Muscle layer of colon (tissue), 2 donors: ENCODE measurements around the gene ARHGEF10L.

Source experiments
- H3K27ac ChIP-seq: one replicate; pipeline ENCODE4 v1.7.0; 2013; ENCODE audit warnings: low read depth, mild to moderate bottlenecking, low read length, moderate library complexity
- H3K27me3 ChIP-seq, 2 donors: one replicate each; pipeline ENCODE4 v1.7.0; 2013; ENCODE audit warnings: low read length in 2 of 2, mild to moderate bottlenecking in 2 of 2; ENCODE audit not compliant: insufficient read depth in 2 of 2, control insufficient read depth in 1 of 2
- H3K36me3 ChIP-seq: one replicate; pipeline ENCODE4 v1.7.0; 2013; ENCODE audit warnings: mild to moderate bottlenecking, low read length; ENCODE audit not compliant: insufficient read depth
- H3K4me1 ChIP-seq: one replicate; pipeline ENCODE4 v1.7.0; 2013; ENCODE audit warnings: mild to moderate bottlenecking, low read length; ENCODE audit not compliant: insufficient read depth
- H3K4me3 ChIP-seq, 2 donors: one replicate each; pipeline ENCODE4 v1.7.0; 2013; ENCODE audit warnings: low read length in 2 of 2, low read depth in 1 of 2, mild to moderate bottlenecking in 1 of 2, moderate library complexity in 1 of 2
- H3K9ac ChIP-seq: one replicate; pipeline ENCODE4 v1.7.0; 2013; ENCODE audit warnings: low read length
- H3K9me3 ChIP-seq: one replicate; pipeline ENCODE4 v1.7.0; 2013; ENCODE audit warnings: mild to moderate bottlenecking, low read length
- donor health status: abdominal sarcoma.
- donor health status: Adenocarcinoma of cecum.

ARHGEF10L gene

GRCh38 chr1:17635811-17636210 is 96.3 kb downstream of the ARHGEF10L start:
- Histone ChIP-seq H3K9me3 (no peaks in the 10 kb centered on the region), H3K27me3 (no peaks in the 10 kb centered on the region), H3K9ac (no peak overlapping the region), H3K4me3 (no peak overlapping the region), H3K4me1 (no peaks in the 10 kb centered on the region), H3K36me3 (peaks cover 75% of the 10 kb centered on the region), H3K27ac (no peak overlapping the region)

DNA sequence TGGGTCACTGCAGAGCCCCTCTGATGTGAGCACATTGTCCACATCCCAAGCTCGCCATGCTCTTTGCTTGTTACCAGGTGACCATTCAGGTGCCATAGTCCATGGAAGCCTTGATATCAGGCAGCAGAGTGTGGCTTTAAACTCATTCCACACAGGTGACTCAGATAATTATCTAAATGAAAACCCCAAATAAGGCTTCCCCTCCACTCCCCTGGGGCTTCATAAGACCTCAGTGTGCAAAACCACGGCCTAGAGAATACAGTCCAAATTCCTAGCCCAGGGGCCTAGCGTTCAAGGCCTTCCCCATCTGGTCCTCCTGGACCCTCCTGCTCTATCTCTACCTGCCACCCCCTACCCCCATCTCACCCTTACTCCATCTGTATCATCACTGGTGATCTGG is 97.1 kb downstream of the ARHGEF10L start:
- H3K27ac ChIP-seq: no peak overlapping the region
- H3K4me1 ChIP-seq: no peaks in the 10 kb centered on the region
- no peak overlapping the region for H3K4me3 ChIP-seq
- H3K9ac ChIP-seq: no peak overlapping the region
- no peaks in the 10 kb centered on the region for H3K9me3 ChIP-seq
- H3K36me3 ChIP-seq: peaks cover 73% of the 10 kb centered on the region
- no peaks in the 10 kb centered on the region for H3K27me3 ChIP-seq

GRCh38 chr1:17637055-17637454 is 97.6 kb downstream of the ARHGEF10L start:
- H3K27me3 ChIP-seq: no peaks in the 10 kb centered on the region
- H3K36me3 ChIP-seq: peaks cover 69% of the 10 kb centered on the region
- H3K4me1 ChIP-seq: no peaks in the 10 kb centered on the region
- no peaks in the 10 kb centered on the region for H3K9me3 ChIP-seq
- no peak overlapping the region for H3K27ac ChIP-seq
- no peak overlapping the region for H3K4me3 ChIP-seq
- no peak overlapping the region for H3K9ac ChIP-seq

DNA sequence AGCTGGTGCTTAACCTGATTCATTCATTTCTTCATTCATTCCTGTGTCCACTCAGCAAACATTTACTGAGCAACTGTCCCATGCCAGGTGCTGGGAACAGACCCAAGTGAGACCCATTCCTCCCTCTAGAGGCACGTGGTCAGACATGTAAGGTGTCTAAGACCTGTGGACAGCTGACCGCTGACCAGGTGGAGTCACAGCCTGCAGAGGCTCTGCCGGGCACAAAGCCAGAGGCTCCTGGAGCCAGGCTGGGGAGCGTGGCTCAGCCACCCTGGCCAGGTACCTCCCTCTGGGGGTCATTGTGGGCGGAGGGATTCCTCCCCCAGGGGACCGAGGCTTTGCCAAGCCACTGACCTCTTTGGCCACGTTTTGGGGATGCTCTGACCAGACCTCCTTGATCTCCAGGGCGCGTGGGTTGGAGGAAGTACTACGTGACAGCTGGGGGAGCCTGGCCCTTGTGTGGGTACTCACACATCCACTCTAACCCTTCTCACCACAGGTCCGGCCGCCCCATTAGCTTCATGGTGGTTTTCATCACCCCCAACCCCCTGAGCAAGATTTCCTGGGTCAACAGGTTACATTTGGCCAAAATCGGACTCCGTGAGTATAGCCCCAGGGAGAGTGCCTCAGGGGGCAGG is 100.3 kb downstream of the ARHGEF10L start:
- no peaks in the 10 kb centered on the region for H3K9me3 ChIP-seq
- H3K9ac ChIP-seq: no peak overlapping the region
- no peaks in the 10 kb centered on the region for H3K4me1 ChIP-seq
- no peaks in the 10 kb centered on the region for H3K27me3 ChIP-seq
- H3K36me3 ChIP-seq: peaks cover 70% of the 10 kb centered on the region
- no peak overlapping the region for H3K27ac ChIP-seq
- H3K4me3 ChIP-seq: no peak overlapping the region

DNA sequence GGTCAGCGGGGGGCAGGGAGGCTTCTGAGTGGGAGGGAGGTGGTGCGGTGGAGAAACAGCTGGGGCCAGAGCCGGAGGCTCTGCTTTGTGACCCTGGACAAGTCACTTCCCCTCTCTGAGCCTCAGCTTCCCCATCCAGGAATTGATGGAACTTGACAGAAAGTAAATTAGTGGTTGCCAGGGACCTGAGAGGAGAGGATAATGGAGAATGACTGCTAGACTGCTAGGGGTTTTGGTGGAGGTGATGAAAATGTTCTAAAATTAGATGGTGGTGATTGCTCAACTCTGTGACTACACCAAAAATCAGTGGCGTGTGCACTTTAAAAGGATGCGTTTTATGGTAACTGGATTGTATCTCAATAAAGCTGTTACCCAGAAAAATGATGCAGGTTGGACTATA is 100.9 kb downstream of the ARHGEF10L start:
- no peak overlapping the region for H3K4me3 ChIP-seq
- H3K9ac ChIP-seq: no peak overlapping the region
- H3K9me3 ChIP-seq: no peaks in the 10 kb centered on the region
- no peaks in the 10 kb centered on the region for H3K27me3 ChIP-seq
- H3K36me3 ChIP-seq: peaks cover 71% of the 10 kb centered on the region
- H3K4me1 ChIP-seq: no peaks in the 10 kb centered on the region
- no peak overlapping the region for H3K27ac ChIP-seq

DNA sequence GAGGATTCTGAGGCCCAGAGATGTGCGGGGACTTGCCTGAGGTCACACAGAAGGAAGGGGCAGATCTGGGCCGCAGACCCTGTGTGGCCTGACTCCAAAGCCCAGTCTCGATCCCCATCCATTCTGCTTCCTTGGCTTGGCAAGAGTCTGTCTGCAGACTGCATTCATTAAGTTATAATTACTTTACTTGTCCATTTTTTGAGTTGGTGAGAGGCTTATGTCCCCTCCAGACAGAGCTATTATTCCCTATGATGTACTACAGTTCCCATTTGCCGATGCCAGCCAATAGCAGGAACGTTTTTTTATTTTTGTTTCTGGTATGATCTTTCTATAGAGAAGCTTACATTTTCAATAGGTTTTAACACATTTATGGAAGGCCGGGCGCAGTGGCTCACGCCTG is 101.5 kb downstream of the ARHGEF10L start:
- Histone ChIP-seq H3K9me3 (no peaks in the 10 kb centered on the region), H3K27ac (no peak overlapping the region), H3K27me3 (no peaks in the 10 kb centered on the region), H3K4me3 (no peak overlapping the region), H3K36me3 (peaks cover 68% of the 10 kb centered on the region), H3K9ac (no peak overlapping the region), H3K4me1 (no peaks in the 10 kb centered on the region)

- H3K27ac ChIP-seq: no peak overlapping the region
- H3K27me3 ChIP-seq: no peaks in the 10 kb centered on the region
- H3K36me3 ChIP-seq: peaks cover 65% of the 10 kb centered on the region
- H3K4me3 ChIP-seq: no peak overlapping the region
- H3K9ac ChIP-seq: no peak overlapping the region
- no peaks in the 10 kb centered on the region for H3K4me1 ChIP-seq
- H3K9me3 ChIP-seq: no peaks in the 10 kb centered on the region
Observed at GRCh38 chr1:17642169-17642568, 102.7 kb downstream of the ARHGEF10L start.

DNA sequence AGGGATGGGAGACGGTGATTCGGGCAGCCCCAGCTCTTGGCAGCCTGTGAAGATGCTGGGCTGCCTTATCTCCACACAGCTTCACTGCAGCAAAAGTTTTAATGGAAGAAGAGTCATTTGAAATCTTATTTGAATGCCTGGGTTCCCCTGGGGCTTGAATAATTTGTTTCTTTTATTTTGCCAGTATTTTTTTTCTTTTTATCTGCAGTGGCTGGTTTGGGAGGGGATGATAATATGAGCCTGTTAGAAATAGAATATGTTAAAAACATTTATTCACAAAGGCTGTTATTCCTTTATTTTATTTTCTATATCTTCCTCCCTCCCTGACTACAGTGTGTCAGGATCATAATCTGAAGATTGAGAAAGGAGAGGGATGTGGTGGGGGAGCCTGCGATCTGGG is 103.4 kb downstream of the ARHGEF10L start:
- no peaks in the 10 kb centered on the region for H3K9me3 ChIP-seq
- H3K4me1 ChIP-seq: no peaks in the 10 kb centered on the region
- no peak overlapping the region for H3K4me3 ChIP-seq
- H3K27ac ChIP-seq: no peak overlapping the region
- peaks cover 68% of the 10 kb centered on the region for H3K36me3 ChIP-seq
- H3K27me3 ChIP-seq: no peaks in the 10 kb centered on the region
- H3K9ac ChIP-seq: no peak overlapping the region

- Histone ChIP-seq H3K9me3 (no peaks in the 10 kb centered on the region), H3K27me3 (no peaks in the 10 kb centered on the region), H3K27ac (no peak overlapping the region), H3K4me3 (no peak overlapping the region), H3K4me1 (no peaks in the 10 kb centered on the region), H3K9ac (no peak overlapping the region), H3K36me3 (peaks cover 62% of the 10 kb centered on the region)
Observed at GRCh38 chr1:17643861-17644703, 104.6 kb downstream of the ARHGEF10L start.

DNA sequence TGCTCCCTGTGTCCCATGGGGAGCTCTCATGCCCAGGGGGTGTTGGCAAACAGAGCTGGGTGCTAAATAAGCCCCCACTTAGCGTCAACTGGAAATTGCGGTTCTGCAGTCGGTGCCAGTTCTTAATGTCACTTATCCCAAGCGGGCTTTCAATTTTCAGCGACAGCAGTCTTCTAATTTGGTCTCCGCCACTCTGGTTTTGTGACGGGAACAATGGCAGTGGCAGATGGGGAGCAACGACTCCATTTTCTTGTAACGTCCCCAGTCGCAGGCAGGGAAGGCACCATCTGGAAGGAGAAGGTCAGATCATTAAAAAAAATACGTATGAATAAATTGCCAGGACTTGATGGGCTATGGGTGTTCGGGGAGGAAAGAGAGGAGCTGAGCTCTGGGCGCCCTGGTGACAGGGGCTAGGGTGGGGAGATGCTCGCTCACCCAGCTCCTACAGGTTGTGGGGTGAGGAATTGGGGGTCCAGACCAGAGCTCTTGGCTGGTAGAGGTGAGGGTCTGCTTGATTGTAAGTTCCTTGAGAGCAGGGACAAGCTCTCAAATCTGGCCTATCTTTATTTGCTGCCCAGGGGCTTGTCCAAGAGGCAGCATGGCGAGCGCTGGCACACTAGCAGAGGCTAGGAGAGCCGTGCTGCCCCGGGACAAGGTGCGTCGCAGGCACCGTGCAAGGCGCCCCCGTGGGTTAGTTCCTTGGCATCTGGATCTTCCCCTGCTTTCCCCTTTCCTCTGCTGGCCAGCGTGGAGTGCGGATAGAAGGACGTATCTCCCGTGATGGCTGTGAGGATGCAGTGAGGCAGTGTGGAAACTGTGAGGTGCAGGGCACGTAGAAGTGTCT is 105.8 kb downstream of the ARHGEF10L start:
- Histone ChIP-seq H3K36me3 (peaks cover 57% of the 10 kb centered on the region), H3K4me1 (no peaks in the 10 kb centered on the region)

DNA sequence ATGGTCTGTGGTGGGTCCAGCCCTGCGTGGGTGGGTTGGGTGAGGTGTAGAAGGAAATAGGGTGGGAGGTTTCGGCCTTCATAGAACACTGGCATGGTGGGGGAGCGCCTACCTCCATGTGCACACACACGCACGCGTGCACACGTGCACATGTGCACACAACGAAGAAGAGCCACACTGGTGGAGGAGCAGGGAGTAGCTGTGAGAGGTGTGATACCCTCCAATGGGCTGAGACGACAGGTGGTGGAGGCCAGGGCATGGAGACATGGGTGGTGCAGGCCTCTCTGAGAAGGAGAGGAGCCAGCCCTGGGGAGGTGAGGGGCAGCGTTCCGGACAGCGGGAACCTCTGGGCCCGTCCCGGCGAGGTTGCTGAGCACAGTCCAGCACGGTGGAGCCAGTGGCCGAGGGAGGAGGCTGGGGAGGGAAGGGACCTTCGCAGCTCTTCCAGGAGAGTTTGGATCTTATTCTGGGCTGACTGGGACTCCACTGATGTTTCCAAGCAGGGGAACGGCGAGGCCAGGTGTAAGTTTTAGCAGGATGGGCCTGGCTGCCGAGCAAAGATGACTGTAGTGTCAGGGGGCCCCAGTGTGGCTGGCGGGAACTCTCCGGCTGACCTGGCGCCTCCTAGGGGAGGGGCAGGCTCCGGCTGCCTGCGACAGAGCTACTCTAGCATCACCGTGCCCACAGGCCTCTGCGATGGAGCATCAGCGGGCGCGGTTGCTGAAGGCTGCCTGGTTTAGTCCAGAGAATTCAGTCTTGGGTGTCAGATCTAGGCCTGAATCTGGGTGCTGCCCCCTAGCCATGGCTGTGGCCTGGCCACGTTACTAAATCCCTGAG is 107.2 kb downstream of the ARHGEF10L start:
- H3K9ac ChIP-seq: no peak overlapping the region
- no peaks in the 10 kb centered on the region for H3K9me3 ChIP-seq
- H3K27me3 ChIP-seq: no peaks in the 10 kb centered on the region
- no peak overlapping the region for H3K27ac ChIP-seq
- H3K4me3 ChIP-seq: no peak overlapping the region
- H3K36me3 ChIP-seq: peaks cover 52% of the 10 kb centered on the region
- no peaks in the 10 kb centered on the region for H3K4me1 ChIP-seq

More for the DNA sequence above, 105.8 kb downstream of the ARHGEF10L start:
- no peak overlapping the region for H3K9ac ChIP-seq
- no peaks in the 10 kb centered on the region for H3K9me3 ChIP-seq
- no peak overlapping the region for H3K4me3 ChIP-seq
- no peak overlapping the region for H3K27ac ChIP-seq
- H3K27me3 ChIP-seq: no peaks in the 10 kb centered on the region
